ENCODE measurements around the gene CXCR4.

GRCh38 chr2:136139631-136140030, 21.7 kb upstream of the CXCR4 start:
- no peak for TF ChIP-seq CTCF (IDR thresholded peaks at IDR 0.05; ENCODE audit: low read depth, low read length, poor library complexity, severe bottlenecking)
- no peak for TF ChIP-seq EZH2phosphoT487 (IDR thresholded peaks at IDR 0.05; ENCODE audit: borderline replicate concordance, low read length)

Data from DOHH2 (cell line).